H1 (cell line): ENCODE measurements around the gene CENPC. TPM values are rescaled to one million over a fixed set of nuclear protein-coding genes. Genes with fewer than 3 reads are reported as not detected.

Source experiments
- CTCF ChIA-PET: fragments of 300-600 bp; sonication (Branson Sonifier 250); formaldehyde crosslinking; loops from one replicate; lab custom pipeline; 2021; ENCODE audit not compliant: partially characterized antibody; lab: Charles Lee
- POLR2A ChIA-PET: fragments of 300-600 bp; sonication (Branson Sonifier 250); formaldehyde crosslinking; loops from one replicate; lab custom pipeline; 2021; ENCODE audit warnings: inconsistent platforms; ENCODE audit not compliant: partially characterized antibody; lab: Charles Lee
- DNase-seq, 2 experiments: peaks; one replicate each; pipeline versions ENCODE4 v3.0.0 to v3.0.0-alpha.2; 2010 to 2022; ENCODE audit warnings: low spot score in 2 of 2, low read depth in 1 of 2, mixed read lengths in 1 of 2
- FAIRE-seq: peaks from 2 replicates; lab custom pipeline; 2011; peaks lifted over from hg19 to GRCh38; lab: Jason Lieb, UNC
- H2AFZ ChIP-seq: 2 replicates; pipeline ENCODE4 v1.8.1; 2012; ENCODE audit warnings: low read length, inconsistent platforms
- H2AK5ac ChIP-seq: 2 replicates; pipeline ENCODE4 v1.6.1; 2013; ENCODE audit warnings: low read depth, low read length
- H2BK120ac ChIP-seq: replicated peaks from 2 replicates; pipeline ENCODE3; 2013; ENCODE audit warnings: low read depth, low read length, inconsistent platforms
- H2BK12ac ChIP-seq: 2 replicates; pipeline ENCODE4 v1.6.1; 2013; ENCODE audit warnings: low read depth, low read length
- H2BK15ac ChIP-seq: 2 replicates; pipeline ENCODE4 v1.6.1; 2013; ENCODE audit warnings: low read length
- H2BK20ac ChIP-seq: 2 replicates; pipeline ENCODE4 v1.6.1; 2013; ENCODE audit warnings: low read length
- H2BK5ac ChIP-seq: 2 replicates; pipeline ENCODE4 v1.6.1; 2013; ENCODE audit warnings: low read depth, low read length
- H3K14ac ChIP-seq: 2 replicates; pipeline ENCODE4 v1.6.1; 2013; ENCODE audit warnings: inconsistent platforms; ENCODE audit not compliant: insufficient read length
- H3K18ac ChIP-seq: 2 replicates; pipeline ENCODE4 v1.6.1; 2013; ENCODE audit warnings: low read length; ENCODE audit errors: extremely low read depth
- H3K23ac ChIP-seq: 2 replicates; pipeline ENCODE4 v1.6.1; 2013; ENCODE audit warnings: inconsistent platforms; ENCODE audit not compliant: insufficient read length
- H3K23me2 ChIP-seq: 2 replicates; pipeline ENCODE4 v1.6.1; 2013; ENCODE audit warnings: low read depth, low read length
- H3K27ac ChIP-seq: 2 replicates; pipeline ENCODE4 v1.6.1; 2011; ENCODE audit warnings: low read depth, low read length, inconsistent platforms
- H3K27me3 ChIP-seq, 4 experiments: replicated peaks in 1 of 4; 1 replicate in 1 of 4; 2 replicates in 3 of 4; pipeline versions ENCODE4 v1.6.1 to v1.8.1; 2011 to 2013; ENCODE audit warnings: low read length in 3 of 4, mild to moderate bottlenecking in 3 of 4, inconsistent platforms in 2 of 4, mixed read lengths in 2 of 4, moderate library complexity in 1 of 4; ENCODE audit not compliant: control insufficient read depth in 3 of 4, insufficient read depth in 3 of 4; ENCODE audit errors: extremely low read depth in 1 of 4
- H3K36me3 ChIP-seq, 4 experiments: 2 replicates each; pipeline versions ENCODE4 v1.6.1 to v1.8.1; 2011 to 2013; ENCODE audit warnings: mild to moderate bottlenecking in 4 of 4, low read length in 3 of 4, moderate library complexity in 2 of 4, control low read depth in 1 of 4, inconsistent platforms in 1 of 4; ENCODE audit not compliant: insufficient read depth in 4 of 4, control insufficient read depth in 2 of 4
- H3K4ac ChIP-seq: replicated peaks from 2 replicates; pipeline ENCODE3; 2013; ENCODE audit warnings: low read length, low read depth, mixed read lengths, inconsistent platforms; ENCODE audit not compliant: insufficient read length
- H3K4me1 ChIP-seq, 4 experiments: replicated peaks in 1 of 4; 1 replicate in 1 of 4; 2 replicates in 3 of 4; pipeline versions ENCODE4 v1.6.1 to v1.8.1; 2011 to 2013; ENCODE audit warnings: low read length in 3 of 4, inconsistent platforms in 2 of 4, mixed read lengths in 1 of 4; ENCODE audit not compliant: insufficient read depth in 4 of 4, control insufficient read depth in 3 of 4
- H3K4me2 ChIP-seq, 2 experiments: 2 replicates each; pipeline versions ENCODE4 v1.6.1 to v1.8.1; 2011 to 2013; ENCODE audit warnings: low read depth in 2 of 2, low read length in 2 of 2, control low read depth in 1 of 2, inconsistent platforms in 1 of 2, mild to moderate bottlenecking in 1 of 2; ENCODE audit not compliant: insufficient read depth in 1 of 2
- H3K4me3 ChIP-seq, 4 experiments: fragments of 200-600, 300-600 bp in 1 of 4; sonication (generic), shearing (Covaris generic), sonication (Bioruptor Twin) in 1 of 4; 2 replicates each; pipeline versions ENCODE4 v1.5.1 to v1.8.1; 2011 to 2016; ENCODE audit warnings: low read length in 4 of 4, low read depth in 3 of 4, control low read depth in 2 of 4, inconsistent platforms in 2 of 4, mild to moderate bottlenecking in 2 of 4, mixed read lengths in 1 of 4, moderate library complexity in 1 of 4; ENCODE audit not compliant: insufficient read depth in 2 of 4; ENCODE audit errors: extremely low read depth in 1 of 4
- H3K56ac ChIP-seq: replicated peaks from 2 replicates; pipeline ENCODE3; 2013; ENCODE audit warnings: low read depth, mild to moderate bottlenecking, mixed read lengths, low read length, inconsistent platforms; ENCODE audit not compliant: insufficient read length
- H3K79me1 ChIP-seq: 2 replicates; pipeline ENCODE4 v1.6.1; 2013; ENCODE audit warnings: low read depth, low read length, control low read depth
- H3K79me2 ChIP-seq, 2 experiments: 2 replicates each; pipeline versions ENCODE4 v1.6.1 to v1.8.1; 2012 to 2013; ENCODE audit warnings: low read length in 2 of 2, mild to moderate bottlenecking in 2 of 2, inconsistent platforms in 1 of 2; ENCODE audit not compliant: insufficient read depth in 2 of 2, control insufficient read depth in 1 of 2
- H3K9ac ChIP-seq, 4 experiments: replicated peaks in 1 of 4; 1 replicate in 1 of 4; 2 replicates in 3 of 4; pipeline versions ENCODE4 v1.6.1 to v1.8.1; 2011 to 2013; ENCODE audit warnings: low read depth in 3 of 4, low read length in 3 of 4, control low read depth in 2 of 4, mild to moderate bottlenecking in 2 of 4, moderate library complexity in 2 of 4, inconsistent platforms in 1 of 4; ENCODE audit errors: extremely low read depth in 1 of 4
- H3K9me3 ChIP-seq, 2 experiments: 2 replicates each; pipeline versions ENCODE4 v1.6.1 to v1.8.1; 2012 to 2013; ENCODE audit warnings: mild to moderate bottlenecking in 2 of 2, moderate library complexity in 2 of 2, control low read depth in 1 of 2, inconsistent platforms in 1 of 2, low read depth in 1 of 2, low read length in 1 of 2, mixed read lengths in 1 of 2; ENCODE audit not compliant: insufficient read depth in 2 of 2
- H4K20me1 ChIP-seq, 2 experiments: replicated peaks in 1 of 2; 2 replicates each; pipeline versions ENCODE3 to v1.8.1; 2011 to 2013; ENCODE audit warnings: inconsistent platforms in 2 of 2, low read length in 2 of 2, mild to moderate bottlenecking in 1 of 2; ENCODE audit not compliant: insufficient read depth in 2 of 2, control insufficient read depth in 1 of 2
- H4K5ac ChIP-seq: 2 replicates; pipeline ENCODE4 v1.6.1; 2013; ENCODE audit warnings: low read length, low read depth, mixed read lengths, inconsistent platforms; ENCODE audit not compliant: insufficient read length
- H4K8ac ChIP-seq: 2 replicates; pipeline ENCODE4 v1.8.0; 2013; ENCODE audit warnings: mild to moderate bottlenecking, moderate library complexity, low read length, inconsistent platforms; ENCODE audit not compliant: insufficient read depth; ENCODE audit errors: extremely low read depth
- H4K91ac ChIP-seq: replicated peaks from 2 replicates; pipeline ENCODE3; 2013; ENCODE audit warnings: low read length, mixed read lengths, inconsistent platforms; ENCODE audit not compliant: insufficient read length
- CREB1 ChIP-seq: IDR thresholded peaks from 2 replicates; pipeline ENCODE4 v1.6.1; 2012; ENCODE audit warnings: inconsistent platforms
- E2F6 ChIP-seq: IDR thresholded peaks from 2 replicates; pipeline ENCODE4 v1.6.1; 2012; ENCODE audit warnings: inconsistent platforms
- EGR1 ChIP-seq: IDR thresholded peaks from 2 replicates; pipeline ENCODE4 v1.6.1; 2011; ENCODE audit warnings: low read depth, low read length, borderline replicate concordance
- EP300 ChIP-seq, 2 experiments: IDR thresholded peaks; 1 replicate in 1 of 2; 2 replicates in 1 of 2; pipeline ENCODE4 v1.6.1; 2011 to 2012; ENCODE audit warnings: low read depth in 2 of 2, low read length in 2 of 2, mild to moderate bottlenecking in 2 of 2, borderline replicate concordance in 1 of 2, inconsistent platforms in 1 of 2, moderate library complexity in 1 of 2
- KDM1A ChIP-seq: fragments of 200-600, 300-600 bp; sonication (generic); IDR thresholded peaks from 2 replicates; pipeline ENCODE4 v1.7.1; 2016; ENCODE audit warnings: mild to moderate bottlenecking, low read length, borderline replicate concordance
- KDM5A ChIP-seq: fragments of 200-600 bp; IDR thresholded peaks from 2 replicates; pipeline ENCODE4 v1.7.1; 2012; ENCODE audit warnings: mild to moderate bottlenecking, low read length, inconsistent platforms, mixed read lengths
- RFX5 ChIP-seq: IDR thresholded peaks from 2 replicates; pipeline ENCODE4 v1.6.1; 2011; ENCODE audit warnings: low read depth, low read length, improper control_type of control experiment, borderline replicate concordance
- RNF2 ChIP-seq: fragments of 200-900, 300-1000 bp; sonication (generic); IDR thresholded peaks from 2 replicates; pipeline ENCODE4 v1.7.1; 2016; ENCODE audit warnings: borderline replicate concordance, low read depth, mild to moderate bottlenecking, antibody characterized with exemption, low read length; ENCODE audit not compliant: poor library complexity, severe bottlenecking; ENCODE audit errors: missing control alignments
- SP1 ChIP-seq: IDR thresholded peaks from 2 replicates; pipeline ENCODE4 v1.6.1; 2011; ENCODE audit warnings: low read depth, low read length
- SP2 ChIP-seq: IDR thresholded peaks from 2 replicates; pipeline ENCODE4 v1.6.1; 2012; ENCODE audit warnings: mild to moderate bottlenecking, low read length, inconsistent platforms
- SP4 ChIP-seq: IDR thresholded peaks from 2 replicates; pipeline ENCODE4 v1.6.1; 2012; ENCODE audit warnings: low read length, inconsistent platforms
- WGBS, 2 experiments: shearing (Covaris generic) in 1 of 2; methylation state at CpG; one replicate each; pipeline versions ENCODE4 v1.1.6 to v1.1.7; 2013 to 2015; ENCODE audit warnings: low lambda C conversion rate in 2 of 2, mixed read lengths in 2 of 2, inconsistent platforms in 1 of 2, low coverage in 1 of 2, missing lambda C conversion rate in 1 of 2; ENCODE audit not compliant: insufficient replicate concordance in 2 of 2, insufficient coverage in 1 of 2, insufficient read length in 1 of 2; ENCODE audit errors: extremely low coverage in 1 of 2, missing lambda C conversion rate in 1 of 2; 5-methylcytosine and 5-hydroxymethylcytosine counted together
- polyA plus RNA-seq, 7 experiments: library from polyadenylated mRNA; depleted of rRNA in 3 of 7; stranded (reverse) in 5 of 7; unstranded in 2 of 7; fragments of >200 nt in 5 of 7; fragments of 200-250 nt in 2 of 7; gene quantifications; 1 replicate in 5 of 7; 2 replicates in 1 of 7; 4 replicates in 1 of 7; pipeline versions ENCODE4 v1.2.1 to v1.2.3, GENCODE V29; 2011 to 2013; ENCODE audit warnings: missing spikeins in 2 of 7, mixed read lengths in 2 of 7
- total RNA-seq: library from RNA; stranded (reverse); fragmentation: NEBNext Ultra II Directional; extraction: Animal tissue kit (Norgen Biotek cat#: 25700); gene quantifications from 2 replicates; pipeline ENCODE4 v1.2.1, GENCODE V29; 2021

The CENPC gene
- total and polyA plus RNA-seq, 2 of the 8 experiments (the other 6 are each of a cell fraction or from before 2014, with no cell fraction given), result 2.8 to 15.7 TPM

GRCh38 chr4:67521506-67521905, 23.8 kb downstream of the CENPC start:
- Histone ChIP-seq H2BK5ac (no peak overlapping the region), H3K9me3 (no peaks in the 10 kb centered on the region), H3K79me1 (no peaks in the 10 kb centered on the region), H3K4me3 (no peak overlapping the region), H3K9ac (no peak overlapping the region), H3K56ac (no peak overlapping the region), H4K91ac (no peak overlapping the region), H2AFZ (no peak overlapping the region), H2BK120ac (no peak overlapping the region), H4K5ac (no peak overlapping the region), H2AK5ac (no peak overlapping the region), H3K23me2 (no peaks in the 10 kb centered on the region), H3K4me1 (no peaks in the 10 kb centered on the region), H3K36me3 (peaks cover 0 to 7% (median 0%) of the 10 kb centered on the region in 4 experiments; a peak in 1 of 8 replicates), H2BK20ac (no peak overlapping the region), H3K79me2 (peaks cover 0 to 28% of the 10 kb centered on the region in 2 experiments; a peak in 2 of 4 replicates), H3K4ac (no peak overlapping the region), H3K14ac (no peak overlapping the region), H4K8ac (no peak overlapping the region), H4K20me1 (peaks cover 0 to 4% of the 10 kb centered on the region in 2 experiments), H3K27me3 (no peaks in the 10 kb centered on the region), H3K18ac (no peak overlapping the region), H2BK15ac (no peak overlapping the region), H3K23ac (no peak overlapping the region), H2BK12ac (no peak overlapping the region), H3K4me2 (no peak overlapping the region), H3K27ac (no peak overlapping the region)
- 93% methylated on average over 1 of the region's 1 CpG; no CpG with 5 or more reads in 1 of the 2 experiments for WGBS, 2 experiments
- ChIA-PET CTCF (no interaction called here), POLR2A (no interaction called here)
- FAIRE-seq, result no peak
- DNase-seq, result no peak
- TF ChIP-seq KDM1A (no peak), SP4 (no peak), RNF2 (no peak), EP300 (IDR thresholded peaks at IDR 0.05; ENCODE audit: borderline replicate concordance in 1 of 2, low read depth in 2 of 2, low read length in 2 of 2) (no peak), SP2 (no peak), E2F6 (no peak), RFX5 (no peak), KDM5A (no peak), CREB1 (no peak), EGR1 (no peak), SP1 (no peak)
